ENCODE data around the gene FAF1. TPM values are rescaled to one million over a fixed set of nuclear protein-coding genes. Genes with fewer than 3 reads are reported as not detected.

Gene FAF1
- total and polyA plus RNA-seq, 9 of the 15 experiments (the other 6 are each of a cell fraction or from before 2014, with no cell fraction given): 48.7 to 225 (median 118) TPM

- Histone ChIP-seq H3K79me2 (ENCODE audit: control insufficient read depth, insufficient read depth, low read length) (peaks cover 23% of the 10 kb centered on the region), H2AFZ (ENCODE audit: low read depth, low read length) (no peak overlapping the region), H3K4me1 (replicated peaks in 1 of 2; ENCODE audit: control insufficient read depth in 2 of 2, insufficient read depth in 2 of 2, low read length in 2 of 2) (peaks cover 0 to 4% of the 10 kb centered on the region in 2 experiments; a peak in 2 of 5 replicates), H3K9me1 (ENCODE audit: control insufficient read depth, insufficient read depth, low read length) (no peaks in the 10 kb centered on the region), H3K27me3 (ENCODE audit: control insufficient read depth in 2 of 2, insufficient read depth in 2 of 2, low read length in 2 of 2) (no peaks in the 10 kb centered on the region), H4K20me1 (replicated peaks; ENCODE audit: control insufficient read depth, insufficient read depth, low read length) (no peaks in the 10 kb centered on the region), H3K27ac (ENCODE audit: extremely low read depth, low read depth, low read length) (no peak overlapping the region), H3K36me3 (ENCODE audit: control insufficient read depth, insufficient read depth, low read length) (no peaks in the 10 kb centered on the region), H3K4me3 (no peak overlapping the region), H3K9me3 (replicated peaks; ENCODE audit: control insufficient read depth, insufficient read depth, low read depth, low read length) (no peaks in the 10 kb centered on the region), H3K9ac (ENCODE audit: insufficient read depth in 1 of 2, low read depth in 2 of 2, low read length in 2 of 2) (0 out of 4 replicates have a peak overlapping the region, but pooled peaks of 1 of the 2 experiments have one; percentile 19), H3K4me2 (ENCODE audit: insufficient read depth, low read length) (no peak overlapping the region)
- intact Hi-C loops (cut with micrococcal nuclease): no loop called here
- CTCF ChIA-PET (ENCODE audit: low intra/inter-chr PET ratio): interaction anchor here (0.7 kb wide), 1 partner anchor 114 kb away, joined by 5 read pairs; no protein-coding TSS in a partner anchor
- BruUV-seq (replicated peaks): no TSS peak
- POLR2A ChIA-PET: interaction anchor here (0.7 to 1.1 kb wide), 2 partner anchors 8 to 15 kb away, joined by 3 read pairs; partner anchors contain the start of gene CDKN2C
- TF ChIP-seq PBX2 (CRISPR knock-in tag; IDR thresholded peaks at IDR 0.05; ENCODE audit: low read depth) (no peak), PBX2 (tag; conservative IDR thresholded peaks at IDR 0.05; ENCODE audit: low read depth) (0 out of 2 replicates have a peak, but pooled peaks have one; percentile 26), POU5F1 (IDR thresholded peaks at IDR 0.05; ENCODE audit: borderline replicate concordance, low read depth, low read length, partially characterized antibody) (no peak), POLR3G (IDR thresholded peaks at IDR 0.05; ENCODE audit: extremely low read depth, insufficient read length, insufficient replicate concordance) (no peak), SRF (CRISPR knock-in tag; IDR thresholded peaks at IDR 0.05) (peak in 1 of 2 experiments; percentile 55; a peak in 1 of 4 replicates), ZNF384 (IDR thresholded peaks at IDR 0.05; ENCODE audit: low read depth, low read length) (no peak), MEIS2 (IDR thresholded peaks at IDR 0.05; ENCODE audit: partially characterized antibody) (peak; percentile 35), PRDM10 (IDR thresholded peaks at IDR 0.05; ENCODE audit: partially characterized antibody) (no peak), JUND (IDR thresholded peaks at IDR 0.05; ENCODE audit: borderline replicate concordance, low read depth, low read length) (no peak), JUND (tag; IDR thresholded peaks at IDR 0.05; ENCODE audit: borderline replicate concordance, low read depth, low read length) (no peak)
- peak; percentile 7 for ATAC-seq
- DNase-seq (ENCODE audit: extremely low read depth in 1 of 4, low spot score in 3 of 4): no peak
- in situ Hi-C loops (cut with MboI): no loop called here
- 5% methylated on average over 1 of the region's 1 CpG for WGBS (ENCODE audit: insufficient coverage, low coverage, missing lambda C conversion rate)
- no peak for FAIRE-seq
These were observed 25.0 kb upstream of the FAF1 start for GRCh38 chr1:50985094-50985493.

Measured in K562 (cell line).